Measurements from ENCODE around the gene NKX2-4.

DNA sequence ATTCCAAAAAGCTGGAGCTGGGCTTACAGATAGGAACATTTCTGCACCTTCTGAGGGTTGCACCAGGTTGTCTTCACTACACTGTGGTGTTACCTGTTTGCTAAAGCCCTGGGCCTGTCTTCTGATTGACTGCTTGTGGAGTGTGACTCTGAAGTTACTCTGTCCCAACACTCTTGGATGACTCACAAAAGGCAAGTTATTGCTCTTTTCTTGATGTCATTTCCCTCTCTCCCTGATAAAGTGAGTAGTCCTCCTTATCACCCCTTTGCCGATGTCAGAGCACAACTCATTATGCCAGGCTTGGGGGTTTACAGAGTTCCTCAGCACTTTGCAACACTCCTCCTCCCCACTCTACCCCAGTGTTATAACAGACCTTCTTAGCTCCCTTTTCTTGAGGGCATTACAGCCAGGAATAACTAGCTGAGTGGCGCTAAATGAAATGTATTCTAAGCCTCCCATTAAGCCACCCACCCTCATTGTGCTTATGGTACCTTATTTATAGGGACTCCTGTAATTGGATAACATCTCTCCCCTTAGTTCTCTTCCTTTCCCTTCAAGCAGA is 36.1 kb upstream of the NKX2-4 start:
- TF ChIP-seq, protein P1, sequence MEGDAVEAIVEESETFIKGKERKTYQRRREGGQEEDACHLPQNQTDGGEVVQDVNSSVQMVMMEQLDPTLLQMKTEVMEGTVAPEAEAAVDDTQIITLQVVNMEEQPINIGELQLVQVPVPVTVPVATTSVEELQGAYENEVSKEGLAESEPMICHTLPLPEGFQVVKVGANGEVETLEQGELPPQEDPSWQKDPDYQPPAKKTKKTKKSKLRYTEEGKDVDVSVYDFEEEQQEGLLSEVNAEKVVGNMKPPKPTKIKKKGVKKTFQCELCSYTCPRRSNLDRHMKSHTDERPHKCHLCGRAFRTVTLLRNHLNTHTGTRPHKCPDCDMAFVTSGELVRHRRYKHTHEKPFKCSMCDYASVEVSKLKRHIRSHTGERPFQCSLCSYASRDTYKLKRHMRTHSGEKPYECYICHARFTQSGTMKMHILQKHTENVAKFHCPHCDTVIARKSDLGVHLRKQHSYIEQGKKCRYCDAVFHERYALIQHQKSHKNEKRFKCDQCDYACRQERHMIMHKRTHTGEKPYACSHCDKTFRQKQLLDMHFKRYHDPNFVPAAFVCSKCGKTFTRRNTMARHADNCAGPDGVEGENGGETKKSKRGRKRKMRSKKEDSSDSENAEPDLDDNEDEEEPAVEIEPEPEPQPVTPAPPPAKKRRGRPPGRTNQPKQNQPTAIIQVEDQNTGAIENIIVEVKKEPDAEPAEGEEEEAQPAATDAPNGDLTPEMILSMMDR (conservative IDR thresholded peaks at IDR 0.05; ENCODE audit: low read length): no peak
- TF ChIP-seq EZH2phosphoT487 (IDR thresholded peaks at IDR 0.05; ENCODE audit: borderline replicate concordance, low read depth, low read length): no peak

All from OCI-LY7 (cell line).